Prostate gland (tissue), 2 donors: ENCODE measurements around the gene RAB40C. TPM values are rescaled to one million over a fixed set of nuclear protein-coding genes. Genes with fewer than 3 reads are reported as not detected.

Source experiments
- DNase-seq: peaks from one replicate; pipeline ENCODE4 v3.0.0-alpha.2; 2019; ENCODE audit warnings: low spot score
- H3K27ac ChIP-seq, 2 donors: fragments of 200-600 bp; sonication (generic); 2 replicates each; pipeline ENCODE4 v1.5.1; 2017 to 2019
- H3K27me3 ChIP-seq: fragments of 200-600 bp; sonication (generic); replicated peaks from 2 replicates; pipeline ENCODE4 v1.5.1; 2019; ENCODE audit not compliant: insufficient read depth
- H3K36me3 ChIP-seq, 2 donors: fragments of 200-600 bp; sonication (generic); 1 replicate in 1 of 2; 2 replicates in 1 of 2; pipeline versions ENCODE4 v1.5.1 to v1.8.1; 2017 to 2019
- H3K4me1 ChIP-seq: fragments of 200-600 bp; sonication (generic); replicated peaks from 2 replicates; pipeline ENCODE4 v1.5.1; 2019
- H3K4me3 ChIP-seq, 2 donors: fragments of 200-600 bp; sonication (generic); 2 replicates each; pipeline ENCODE4 v1.5.1; 2017 to 2019
- H3K9me3 ChIP-seq: fragments of 200-600 bp; sonication (generic); 2 replicates; pipeline ENCODE4 v1.5.1; 2017
- CTCF ChIP-seq, 4 experiments: fragments of 200-600 bp in 2 of 4; fragments of 450-650 bp in 2 of 4; sonication (generic) in 2 of 4; IDR thresholded peaks; 1 replicate in 3 of 4; 2 replicates in 1 of 4; pipeline ENCODE4 v1.5.1; 2016 to 2019; ENCODE audit warnings: antibody characterized with exemption in 4 of 4, mild to moderate bottlenecking in 2 of 4, moderate library complexity in 2 of 4
- POLR2A ChIP-seq: fragments of 450-650 bp; IDR thresholded peaks from one replicate; pipeline ENCODE4 v1.6.1; 2016; ENCODE audit warnings: antibody characterized with exemption, mild to moderate bottlenecking
- POLR2AphosphoS5 ChIP-seq: sonication (generic); formaldehyde crosslinking; IDR thresholded peaks from one replicate; pipeline ENCODE4 v1.6.1; 2017; ENCODE audit warnings: antibody characterized with exemption
- WGBS: methylation state at CpG from one replicate; pipeline ENCODE4 v1.1.5; 2018; 5-methylcytosine and 5-hydroxymethylcytosine counted together
- intact Hi-C: fragments of 100-400 bp; cut with DNase I; formaldehyde crosslinking; loops from one replicate; pipeline ENCODE4 v1.14.2; 2022
- total RNA-seq, 2 donors: library from RNA; depleted of rRNA; stranded (reverse); fragments of >200 nt; gene quantifications; one replicate each; pipeline ENCODE4 v1.1.0, GENCODE V29; 2016

Gene RAB40C
- total RNA-seq, 2 donors from 2014 or later = 41.8 to 68.0 TPM

GRCh38 chr16:546909-547770 lies 42.7 kb upstream of the RAB40C start:
- H3K9me3 ChIP-seq = no peaks in the 10 kb centered on the region
- peak; percentile 77 for DNase-seq
- TF ChIP-seq POLR2AphosphoS5 = peak; percentile 63
- TF ChIP-seq POLR2A = no peak
- peak; percentile 36 to 88 (median 74) for TF ChIP-seq CTCF (IDR thresholded peaks at IDR 0.05)
- no peaks in the 10 kb centered on the region for H3K4me1 ChIP-seq
- intact Hi-C loops = no loop called here
- peak overlapping the region; percentile 9 to 11 for H3K4me3 ChIP-seq
- no peaks in the 10 kb centered on the region for H3K36me3 ChIP-seq
- WGBS = 53% methylated on average over 38 of the region's 60 CpGs
- H3K27me3 ChIP-seq = no peaks in the 10 kb centered on the region
- no peak overlapping the region for H3K27ac ChIP-seq

GRCh38 chr16:548586-548985 lies 41.3 kb upstream of the RAB40C start:
- no peaks in the 10 kb centered on the region for H3K4me1 ChIP-seq
- TF ChIP-seq POLR2AphosphoS5 (no peak), CTCF (IDR thresholded peaks at IDR 0.05) (no peak), POLR2A (no peak)
- 93% methylated on average over 15 of the region's 21 CpGs for WGBS
- no peak overlapping the region for H3K4me3 ChIP-seq
- no peaks in the 10 kb centered on the region for H3K36me3 ChIP-seq
- no peak overlapping the region for H3K27ac ChIP-seq
- intact Hi-C loops = no loop called here
- no peak for DNase-seq
- H3K9me3 ChIP-seq = no peaks in the 10 kb centered on the region
- no peaks in the 10 kb centered on the region for H3K27me3 ChIP-seq

DNA sequence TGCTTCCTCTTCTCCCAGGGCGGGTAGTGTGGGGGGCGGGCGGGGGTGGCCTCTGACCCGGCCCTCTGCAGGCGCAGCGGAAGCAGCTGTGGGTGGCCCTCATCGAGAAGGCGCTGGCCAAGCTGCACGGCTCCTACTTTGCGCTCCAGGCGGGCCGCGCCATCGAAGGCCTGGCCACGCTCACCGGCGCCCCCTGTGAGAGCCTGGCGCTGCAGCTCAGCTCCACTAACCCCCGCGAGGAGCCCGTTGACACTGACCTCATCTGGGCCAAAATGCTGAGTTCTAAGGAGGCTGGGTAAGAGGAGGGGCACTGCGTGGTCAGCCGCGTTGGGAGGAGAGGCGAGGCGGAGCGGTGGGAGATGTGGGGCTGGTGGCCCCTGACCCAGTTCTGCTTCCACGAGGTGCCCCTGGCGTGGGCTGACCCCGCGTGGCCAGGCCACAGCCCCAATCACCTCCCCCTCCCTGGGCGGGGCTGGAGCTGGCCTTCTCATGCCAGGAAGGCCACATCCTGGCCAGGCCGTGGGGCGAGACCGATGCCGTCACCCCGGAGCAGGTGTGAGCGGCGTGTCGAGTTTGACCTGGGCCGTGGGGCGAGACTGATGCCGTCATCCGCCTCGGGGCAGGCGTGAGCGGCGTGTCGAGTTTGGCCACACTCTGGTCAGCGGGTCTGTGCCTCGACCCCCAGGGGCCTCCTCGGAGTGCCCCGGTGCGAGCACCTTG lies 40.2 kb upstream of the RAB40C start:
- H3K9me3 ChIP-seq = no peaks in the 10 kb centered on the region
- TF ChIP-seq POLR2A (no peak), POLR2AphosphoS5 (no peak), CTCF (IDR thresholded peaks at IDR 0.05) (no peak)
- 92% methylated on average over 49 of the region's 54 CpGs for WGBS
- H3K4me1 ChIP-seq = no peaks in the 10 kb centered on the region
- intact Hi-C loops = no loop called here
- DNase-seq = no peak
- H3K27me3 ChIP-seq = no peaks in the 10 kb centered on the region
- H3K27ac ChIP-seq = no peak overlapping the region
- no peak overlapping the region for H3K4me3 ChIP-seq
- H3K36me3 ChIP-seq = no peaks in the 10 kb centered on the region

GRCh38 chr16:551210-551609 lies 38.7 kb upstream of the RAB40C start:
- TF ChIP-seq POLR2A = no peak
- TF ChIP-seq CTCF (IDR thresholded peaks at IDR 0.05) = no peak
- no peak for TF ChIP-seq POLR2AphosphoS5
- 96% methylated on average over 26 of the region's 28 CpGs for WGBS
- intact Hi-C loops = no loop called here
- Histone ChIP-seq H3K4me1 (no peaks in the 10 kb centered on the region), H3K4me3 (no peak overlapping the region), H3K27ac (no peak overlapping the region), H3K9me3 (no peaks in the 10 kb centered on the region), H3K36me3 (no peaks in the 10 kb centered on the region), H3K27me3 (no peaks in the 10 kb centered on the region)
- DNase-seq = no peak
